ENCODE results near the gene MUTYH. TPM values are rescaled to one million over a fixed set of nuclear protein-coding genes. Genes with fewer than 3 reads are reported as not detected.
"Not testable (repeated sequence)": the region's sequence is repeated elsewhere in the genome, so short reads cannot be mapped to it uniquely, and the experiment has no call there.

MUTYH gene
- total and polyA plus RNA-seq, 2 of the 8 experiments (the other 6 are each of a cell fraction or from before 2014, with no cell fraction given), result 51.9 to 65.7 TPM

- TF ChIP-seq EZH2 (IDR thresholded peaks at IDR 0.05; ENCODE audit: low read depth, low read length, severe bottlenecking) (no peak), SP1 (IDR thresholded peaks at IDR 0.05; ENCODE audit: low read depth, low read length) (no peak), TAF1 (IDR thresholded peaks at IDR 0.05; ENCODE audit: low read depth, low read length) (no peak), ZNF274 (IDR thresholded peaks at IDR 0.05; ENCODE audit: borderline replicate concordance, extremely low read depth, low read length) (no peak), ASH2L (IDR thresholded peaks at IDR 0.05; ENCODE audit: low read length) (no peak)
Measured at GRCh38 chr1:45291716-45292115, 48.5 kb downstream of the MUTYH start (continued).

- H3K9ac ChIP-seq (replicated peaks in 1 of 4; ENCODE audit: extremely low read depth in 1 of 4, low read depth in 3 of 4, low read length in 3 of 4); DNase-seq (ENCODE audit: low read depth in 1 of 2, low spot score in 2 of 2); H3K79me2 ChIP-seq (ENCODE audit: control insufficient read depth in 1 of 2, insufficient read depth in 2 of 2, low read length in 2 of 2); H3K4me1 ChIP-seq (replicated peaks in 1 of 4; ENCODE audit: control insufficient read depth in 3 of 4, insufficient read depth in 4 of 4, low read length in 3 of 4); H3K14ac ChIP-seq (ENCODE audit: insufficient read length); H3K79me1 ChIP-seq (ENCODE audit: low read depth, low read length); H3K9me3 ChIP-seq (ENCODE audit: insufficient read depth in 2 of 2, low read depth in 1 of 2, low read length in 1 of 2); H3K27ac ChIP-seq (ENCODE audit: low read depth, low read length); H3K18ac ChIP-seq (ENCODE audit: extremely low read depth, low read length); H4K8ac ChIP-seq (ENCODE audit: extremely low read depth, insufficient read depth, low read length); H3K23me2 ChIP-seq (ENCODE audit: low read depth, low read length); H3K4me3 ChIP-seq (ENCODE audit: extremely low read depth in 1 of 4, insufficient read depth in 2 of 4, low read depth in 3 of 4, low read length in 4 of 4); H2BK20ac ChIP-seq (ENCODE audit: low read length); H3K4me2 ChIP-seq (ENCODE audit: insufficient read depth in 1 of 2, low read depth in 2 of 2, low read length in 2 of 2); H3K36me3 ChIP-seq (ENCODE audit: control insufficient read depth in 2 of 4, insufficient read depth in 4 of 4, low read length in 3 of 4); H2AK5ac ChIP-seq (ENCODE audit: low read depth, low read length); H2AFZ ChIP-seq (ENCODE audit: low read length); H2BK12ac ChIP-seq (ENCODE audit: low read depth, low read length); H3K23ac ChIP-seq (ENCODE audit: insufficient read length); H4K20me1 ChIP-seq (replicated peaks in 1 of 2; ENCODE audit: control insufficient read depth in 1 of 2, insufficient read depth in 2 of 2, low read length in 2 of 2); FAIRE-seq; H2BK120ac ChIP-seq (replicated peaks; ENCODE audit: low read depth, low read length); H2BK15ac ChIP-seq (ENCODE audit: low read length); H4K5ac ChIP-seq (ENCODE audit: insufficient read length, low read depth, low read length); H3K4ac ChIP-seq (replicated peaks; ENCODE audit: insufficient read length, low read depth, low read length); H3K56ac ChIP-seq (replicated peaks; ENCODE audit: insufficient read length, low read depth, low read length); H4K91ac ChIP-seq (replicated peaks; ENCODE audit: insufficient read length, low read length); H3K27me3 ChIP-seq (replicated peaks in 1 of 4; ENCODE audit: control insufficient read depth in 3 of 4, extremely low read depth in 1 of 4, insufficient read depth in 3 of 4, low read length in 3 of 4); H2BK5ac ChIP-seq (ENCODE audit: low read depth, low read length): not testable (repeated sequence)
- CTCF ChIA-PET (ENCODE audit: partially characterized antibody), result interaction anchor here (0.6 to 19.1 kb wide), 7 partner anchors 10 to 696 kb away, joined by 3 to 424 read pairs (median 4); partner anchors contain the start of genes HECTD3 and UROD
- WGBS, 2 experiments (ENCODE audit: extremely low coverage in 1 of 2, insufficient coverage in 1 of 2, insufficient read length in 1 of 2, insufficient replicate concordance in 2 of 2, low coverage in 1 of 2, low lambda C conversion rate in 2 of 2, missing lambda C conversion rate in 1 of 2), result 96% methylated on average over 6 of the region's 6 CpGs; no CpG with 5 or more reads in 1 of the 2 experiments
- POLR2A ChIA-PET (ENCODE audit: partially characterized antibody), result interaction anchor here (1.7 kb wide), 1 partner anchor 36 kb away, joined by 6 read pairs; the partner anchor contains the start of gene HPDL
Measured at GRCh38 chr1:45291002-45291401, 49.2 kb downstream of the MUTYH start.
